Transverse colon (tissue), 4 donors: Measurements from ENCODE around the gene XPNPEP3.

Source experiments
- CTCF ChIP-seq, 5 experiments: fragments of 200-600 bp in 3 of 5; fragments of 450-650 bp in 2 of 5; sonication (generic) in 3 of 5; IDR thresholded peaks; 1 replicate in 2 of 5; 2 replicates in 3 of 5; pipeline ENCODE4 v1.5.1; 2016 to 2017; ENCODE audit warnings: antibody characterized with exemption in 5 of 5, inconsistent platforms in 3 of 5, mild to moderate bottlenecking in 2 of 5, moderate library complexity in 1 of 5
- POLR2A ChIP-seq: fragments of 450-650 bp; IDR thresholded peaks from one replicate; pipeline ENCODE4 v1.6.1; 2016; ENCODE audit warnings: antibody characterized with exemption, mild to moderate bottlenecking, moderate library complexity
- POLR2AphosphoS5 ChIP-seq, 3 donors: sonication (generic); formaldehyde crosslinking; IDR thresholded peaks; one replicate each; pipeline ENCODE4 v1.6.1; 2016; ENCODE audit warnings: antibody characterized with exemption in 3 of 3

DNA sequence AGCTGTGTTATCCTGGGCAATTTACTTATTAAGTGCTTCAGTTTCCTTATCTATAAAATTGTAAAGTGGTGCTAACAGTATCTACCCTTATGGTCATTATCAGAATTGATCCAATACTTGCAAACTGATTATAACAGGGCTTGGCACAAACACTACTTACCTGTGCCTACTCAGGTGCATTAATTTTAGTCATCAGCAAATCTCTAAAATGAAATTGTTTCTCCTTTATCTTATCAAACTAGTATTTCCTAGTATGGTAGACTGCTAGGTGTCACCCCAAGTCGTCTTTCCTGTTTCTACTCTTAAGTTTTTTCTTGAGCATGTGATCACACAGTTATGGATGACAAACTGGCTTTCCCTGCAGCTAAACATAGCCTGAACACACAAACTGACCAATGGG lies 33.5 kb upstream of the XPNPEP3 start:
- no peak for TF ChIP-seq POLR2A
- TF ChIP-seq CTCF (IDR thresholded peaks at IDR 0.05), result no peak
- no peak for TF ChIP-seq POLR2AphosphoS5 (IDR thresholded peaks at IDR 0.05)
